Thymus (tissue), 11 donors: ENCODE measurements around the gene TTC34. TPM values are rescaled to one million over a fixed set of nuclear protein-coding genes. Genes with fewer than 3 reads are reported as not detected.

Source experiments
- DNase-seq, 9 donors: peaks; one replicate each; pipeline ENCODE4 v3.0.0-alpha.2; 2013; ENCODE audit warnings: low spot score in 9 of 9, low read depth in 6 of 9, missing footprints in 1 of 9
- H3K27ac ChIP-seq, 2 donors: one replicate each; pipeline ENCODE4 v1.5.1; 2013; ENCODE audit warnings: control low read depth in 1 of 2, low read depth in 1 of 2, low read length in 1 of 2, mild to moderate bottlenecking in 1 of 2, moderate library complexity in 1 of 2
- H3K27me3 ChIP-seq, 2 donors: one replicate each; pipeline ENCODE4 v1.5.1; 2013; ENCODE audit warnings: low read length in 1 of 2; ENCODE audit not compliant: control insufficient read depth in 2 of 2, insufficient read depth in 1 of 2
- H3K36me3 ChIP-seq, 2 donors: one replicate each; pipeline ENCODE4 v1.5.1; 2013; ENCODE audit warnings: low read length in 1 of 2, mild to moderate bottlenecking in 1 of 2, moderate library complexity in 1 of 2; ENCODE audit not compliant: control insufficient read depth in 2 of 2, insufficient read depth in 2 of 2
- H3K4me1 ChIP-seq, 2 donors: one replicate each; pipeline ENCODE4 v1.5.1; 2013; ENCODE audit warnings: low read length in 2 of 2; ENCODE audit not compliant: control insufficient read depth in 2 of 2, insufficient read depth in 2 of 2
- H3K4me3 ChIP-seq, 2 donors: one replicate each; pipeline ENCODE4 v1.5.1; 2013; ENCODE audit warnings: low read length in 2 of 2, control low read depth in 1 of 2, mild to moderate bottlenecking in 1 of 2
- H3K9me3 ChIP-seq, 2 donors: one replicate each; pipeline ENCODE4 v1.5.1; 2013; ENCODE audit warnings: low read length in 1 of 2, mild to moderate bottlenecking in 1 of 2; ENCODE audit not compliant: control insufficient read depth in 2 of 2, insufficient read depth in 1 of 2
- WGBS: extraction: QIAGEN DNeasy Blood & Tissue Kit; methylation state at CpG from one replicate; pipeline ENCODE4 v1.1.7; 2013; 5-methylcytosine and 5-hydroxymethylcytosine counted together
- polyA plus RNA-seq: library from polyadenylated mRNA; stranded (reverse); fragments of 200-250 nt; gene quantifications from one replicate; pipeline ENCODE4 v1.2.3, GENCODE V29; 2013
- total RNA-seq: library from RNA; stranded (reverse); fragments of 120-200 nt; gene quantifications from one replicate; pipeline ENCODE4 v1.2.4, GENCODE V29; 2013
- donor health status: healthy.

The TTC34 gene
- total and polyA plus RNA-seq, 2 donors, result 0.09 to 0.34 TPM

- WGBS, result 87% methylated on average over 6 of the region's 6 CpGs
- H3K27ac ChIP-seq, result no peak overlapping the region
- no peaks in the 10 kb centered on the region for H3K36me3 ChIP-seq
- no peaks in the 10 kb centered on the region for H3K4me1 ChIP-seq
- peaks cover 3 to 4% of the 10 kb centered on the region in 2 donors for H3K9me3 ChIP-seq
- no peak overlapping the region for H3K4me3 ChIP-seq
- H3K27me3 ChIP-seq, result peaks cover 4 to 7% of the 10 kb centered on the region in 2 donors
- DNase-seq, result no peak
Measured at GRCh38 chr1:2795926-2796325, 5.6 kb downstream of the TTC34 start.

- Histone ChIP-seq H3K9me3 (peaks cover 3 to 4% of the 10 kb centered on the region in 2 donors), H3K4me3 (no peak overlapping the region), H3K27ac (no peak overlapping the region), H3K27me3 (peaks cover 34 to 46% of the 10 kb centered on the region in 2 donors), H3K4me1 (no peaks in the 10 kb centered on the region), H3K36me3 (no peaks in the 10 kb centered on the region)
- 81% methylated on average over 18 of the region's 18 CpGs for WGBS
- no peak for DNase-seq
Measured at GRCh38 chr1:2791027-2791760, 10.3 kb downstream of the TTC34 start.

DNA sequence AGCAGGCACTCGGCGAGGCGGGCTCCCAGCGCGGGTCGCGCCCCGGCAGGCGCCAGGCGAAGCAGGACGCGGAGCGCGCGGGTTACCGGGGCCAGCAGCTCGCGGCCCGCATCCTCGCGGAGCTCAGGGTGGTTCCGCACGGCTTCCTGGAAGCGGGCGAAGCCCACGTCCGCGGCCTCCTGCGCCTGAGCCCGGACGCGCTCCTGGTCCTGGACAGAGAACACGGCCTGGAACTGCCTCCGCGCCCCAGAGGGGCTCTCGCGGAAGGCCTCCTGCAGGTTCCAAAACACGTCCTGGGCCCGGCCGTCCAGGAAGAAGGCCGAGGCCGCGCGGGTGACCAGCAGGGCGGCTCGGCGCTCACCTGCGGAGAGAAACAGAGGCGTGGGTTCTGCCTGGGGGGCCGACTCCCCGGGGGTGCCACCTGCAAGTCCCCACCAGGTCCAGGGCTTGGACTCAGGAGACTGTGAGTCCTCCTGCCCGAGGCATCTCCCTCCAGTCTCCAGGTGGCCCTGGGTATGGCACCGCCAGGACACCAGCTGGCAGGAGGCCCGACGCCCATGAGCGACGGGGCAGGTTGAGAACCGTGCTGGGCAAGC lies 11.4 kb downstream of the TTC34 start:
- H3K36me3 ChIP-seq, result no peaks in the 10 kb centered on the region
- no peak for DNase-seq
- H3K9me3 ChIP-seq, result peaks cover 3 to 4% of the 10 kb centered on the region in 2 donors
- no peak overlapping the region for H3K27ac ChIP-seq
- H3K4me3 ChIP-seq, result no peak overlapping the region
- no peaks in the 10 kb centered on the region for H3K4me1 ChIP-seq
- H3K27me3 ChIP-seq, result peaks cover 34 to 46% of the 10 kb centered on the region in 2 donors
- WGBS, result 22% methylated on average over 58 of the region's 58 CpGs

- H3K27me3 ChIP-seq, result peaks cover 34 to 46% of the 10 kb centered on the region in 2 donors
- DNase-seq, result no peak
- 6% methylated on average over 79 of the region's 79 CpGs for WGBS
- H3K4me1 ChIP-seq, result no peaks in the 10 kb centered on the region
- H3K36me3 ChIP-seq, result no peaks in the 10 kb centered on the region
- H3K27ac ChIP-seq, result no peak overlapping the region
- peaks cover 3 to 4% of the 10 kb centered on the region in 2 donors for H3K9me3 ChIP-seq
- H3K4me3 ChIP-seq, result no peak overlapping the region
Measured at GRCh38 chr1:2789164-2789985, 12.1 kb downstream of the TTC34 start.

DNA sequence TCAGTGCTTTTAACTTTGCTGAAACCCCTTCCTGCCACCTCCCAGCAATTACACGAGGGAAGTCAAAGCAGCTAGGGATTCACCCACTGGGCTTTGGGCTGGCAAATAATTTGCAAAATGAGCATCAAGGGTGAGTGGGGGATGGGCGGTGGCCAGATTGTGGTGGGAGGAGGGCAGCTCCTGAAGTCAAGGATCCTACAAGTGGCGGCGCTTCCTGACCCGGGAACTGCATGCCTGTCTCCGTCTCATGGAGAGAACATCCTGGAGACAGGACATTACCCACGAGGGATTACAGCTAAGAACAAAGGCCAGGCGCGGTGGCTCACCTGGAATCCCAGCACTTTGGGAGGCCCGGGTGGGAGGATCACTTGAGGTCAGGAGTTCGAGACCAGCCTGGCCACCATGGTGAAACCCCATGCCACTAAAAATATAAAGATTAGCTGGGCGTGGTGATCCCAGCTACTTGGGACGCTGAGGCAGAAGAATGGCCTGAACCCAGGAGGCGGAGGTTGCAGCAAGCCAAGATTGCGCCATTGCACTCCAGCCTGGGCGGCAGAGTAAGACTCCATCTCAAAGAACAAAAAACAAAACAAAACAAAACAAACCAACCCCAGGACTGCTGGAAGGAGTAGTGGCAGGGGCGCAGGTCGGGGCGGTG lies 12.9 kb downstream of the TTC34 start:
- Histone ChIP-seq H3K36me3 (no peaks in the 10 kb centered on the region), H3K9me3 (peaks cover 3 to 4% of the 10 kb centered on the region in 2 donors), H3K27ac (no peak overlapping the region), H3K4me1 (no peaks in the 10 kb centered on the region), H3K4me3 (no peak overlapping the region), H3K27me3 (peaks cover 34 to 46% of the 10 kb centered on the region in 2 donors)
- WGBS, result 64% methylated on average over 19 of the region's 19 CpGs
- no peak for DNase-seq

GRCh38 chr1:2787163-2787911 lies 14.2 kb downstream of the TTC34 start:
- WGBS, result 85% methylated on average over 26 of the region's 26 CpGs
- H3K4me3 ChIP-seq, result no peak overlapping the region
- no peaks in the 10 kb centered on the region for H3K4me1 ChIP-seq
- peaks cover 3 to 13% of the 10 kb centered on the region in 2 donors for H3K9me3 ChIP-seq
- H3K27me3 ChIP-seq, result peaks cover 34 to 46% of the 10 kb centered on the region in 2 donors
- H3K36me3 ChIP-seq, result no peaks in the 10 kb centered on the region
- no peak for DNase-seq
- H3K27ac ChIP-seq, result no peak overlapping the region

GRCh38 chr1:2786329-2787162 lies 14.9 kb downstream of the TTC34 start:
- peak; percentile 3 to 68 (median 35) for DNase-seq
- Histone ChIP-seq H3K36me3 (no peaks in the 10 kb centered on the region), H3K27ac (no peak overlapping the region), H3K4me3 (no peak overlapping the region), H3K4me1 (no peaks in the 10 kb centered on the region), H3K9me3 (peaks cover 3 to 12% of the 10 kb centered on the region in 2 donors), H3K27me3 (peaks cover 34 to 45% of the 10 kb centered on the region in 2 donors)
- WGBS, result 38% methylated on average over 27 of the region's 27 CpGs
